Midbrain (tissue), 1 donor: Measurements from ENCODE around the gene PAK1IP1.
"Not testable (repeated sequence)": the region's sequence is repeated elsewhere in the genome, so short reads cannot be mapped to it uniquely, and the experiment has no call there.

Source experiments
- DNase-seq: peaks from one replicate; lab custom pipeline; 2025; lab: John Stamatoyannopoulos, UW

Gene PAK1IP1

GRCh38 chr6:10743515-10743914, 48.7 kb downstream of the PAK1IP1 start:
- no peak for DNase-seq

DNA sequence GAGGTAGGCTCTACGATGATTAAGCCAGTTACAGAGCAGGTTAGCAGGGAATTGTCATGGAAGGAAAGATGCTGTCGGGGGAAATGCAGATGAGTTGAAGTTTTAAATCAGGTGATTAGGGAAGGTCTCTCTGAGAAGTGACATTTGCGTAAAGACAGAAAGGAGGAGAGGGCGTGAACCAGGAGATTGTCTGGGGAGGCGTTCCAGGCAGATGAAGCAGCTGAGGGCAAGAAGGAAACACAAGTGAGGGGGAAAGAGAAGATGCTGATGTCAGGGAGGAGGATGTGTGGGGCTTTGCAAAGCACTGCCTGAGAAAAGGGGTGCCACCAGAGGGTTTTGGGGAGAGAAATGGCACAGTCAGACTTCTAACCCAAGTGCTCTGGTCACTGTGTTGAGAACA, 50.3 kb downstream of the PAK1IP1 start:
- no peak for DNase-seq

GRCh38 chr6:10746915-10747250, 52.1 kb downstream of the PAK1IP1 start:
- peak; percentile 46 for DNase-seq

GRCh38 chr6:10747251-10747972, 52.6 kb downstream of the PAK1IP1 start, which contains the start of gene TMEM14B:
Gene TMEM14B (plus strand): TSS chr6:10747805. CDS start chr6:10749246, 1,441 bp downstream.
- DNase-seq = peak; percentile 98

DNA sequence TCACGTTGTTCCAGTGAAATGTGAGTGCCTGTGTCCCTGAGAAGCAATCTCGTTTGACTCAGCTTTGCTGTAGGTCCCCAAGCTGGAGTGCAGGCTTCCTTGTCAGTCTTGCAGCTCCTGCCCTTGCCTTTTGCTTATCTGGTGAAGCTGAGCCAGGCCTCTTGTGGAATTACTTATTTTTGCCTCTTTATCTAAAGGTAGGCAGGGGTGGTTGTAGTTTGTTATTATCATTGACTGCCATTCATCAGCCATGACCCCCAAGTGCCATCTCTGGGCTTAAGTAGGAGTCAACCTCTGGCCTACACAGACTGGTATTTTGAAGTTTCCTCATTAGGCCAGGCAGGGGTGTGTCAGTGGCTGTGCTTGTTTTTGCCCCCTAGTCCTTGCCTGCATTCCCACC, 55.0 kb downstream of the PAK1IP1 start:
- no peak for DNase-seq

DNA sequence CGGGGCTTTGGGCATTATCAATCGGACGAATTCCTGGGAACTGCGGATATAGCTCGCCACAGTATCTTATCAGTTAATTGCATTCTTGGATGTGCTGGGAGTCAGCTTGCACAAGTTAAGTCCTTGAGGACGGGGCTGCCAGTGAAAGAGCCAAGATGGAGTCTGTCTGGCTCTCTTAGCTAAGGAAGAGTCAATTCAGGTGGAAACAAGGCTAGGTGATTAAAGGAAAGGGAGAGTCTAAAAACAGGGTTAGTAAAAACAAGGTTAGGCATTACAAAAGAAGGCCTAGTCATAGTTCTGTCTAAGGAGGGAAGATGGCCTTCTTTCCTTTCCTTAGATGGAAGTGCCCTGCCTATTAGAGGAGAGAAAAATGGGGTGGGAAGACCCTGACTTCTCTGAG, 55.8 kb downstream of the PAK1IP1 start:
- not testable (repeated sequence) for DNase-seq

GRCh38 chr6:10751757-10752156, 57.0 kb downstream of the PAK1IP1 start:
- not testable (repeated sequence) for DNase-seq

GRCh38 chr6:10756085-10756484, 61.3 kb downstream of the PAK1IP1 start:
- DNase-seq = no peak
